Measurements from ENCODE around the gene WDR45B. TPM values are rescaled to one million over a fixed set of nuclear protein-coding genes. Genes with fewer than 3 reads are reported as not detected.
A peak's percentile ranks its signal among the peaks of the same experiment; 100 is the strongest.

The WDR45B gene
- total and polyA plus RNA-seq, 2 experiments from 2014 or later, result 82.6 to 112 TPM

DNA sequence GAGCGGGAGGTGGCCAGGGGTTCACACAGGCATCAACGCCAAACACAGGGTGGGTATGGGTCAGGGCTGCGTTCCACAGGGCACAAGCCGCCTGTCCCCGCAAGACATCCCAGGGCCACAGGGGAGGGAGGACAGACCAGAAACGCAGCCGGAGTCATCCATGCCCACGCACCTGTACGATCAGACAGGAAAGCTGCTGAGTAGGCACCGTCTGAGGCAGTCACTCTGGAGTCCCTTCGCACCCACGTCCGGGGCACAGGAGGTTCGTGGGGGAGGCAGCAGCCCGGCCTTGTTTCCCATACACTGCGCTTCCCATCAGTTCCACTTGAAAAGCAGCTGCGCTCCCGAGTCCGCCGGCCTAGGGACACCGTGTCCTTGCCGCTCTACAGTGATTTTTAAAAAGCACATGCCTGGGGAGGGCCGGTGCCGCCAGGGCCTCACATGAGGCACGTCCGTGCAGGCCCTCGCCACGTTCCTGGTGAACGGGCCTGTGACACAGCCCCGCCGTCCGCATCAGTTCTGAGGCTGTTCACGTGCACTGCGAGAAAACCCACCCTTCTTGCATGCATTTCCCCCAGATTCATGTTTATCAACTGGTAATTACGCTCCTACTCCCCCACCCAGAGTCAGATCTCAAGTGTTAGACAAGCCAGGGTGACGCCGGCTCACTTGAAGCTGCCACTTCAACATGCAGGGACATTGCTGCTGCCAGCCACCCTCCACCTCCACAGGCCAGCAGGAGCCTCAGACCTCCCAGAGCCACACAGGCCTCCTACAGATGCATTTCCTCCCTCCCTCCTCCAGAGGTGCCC is 34.8 kb downstream of the WDR45B start:
- Histone ChIP-seq H2AFZ (no peak overlapping the region), H3K79me2 (no peaks in the 10 kb centered on the region), H3K9me3 (ENCODE audit: low read depth) (no peaks in the 10 kb centered on the region), H3K4me2 (no peak overlapping the region), H3K36me3 (replicated peaks; ENCODE audit: insufficient read depth, low read depth) (no peaks in the 10 kb centered on the region), H3K27me3 (no peaks in the 10 kb centered on the region), H3K9me2 (replicated peaks; ENCODE audit: insufficient read depth) (no peaks in the 10 kb centered on the region), H3K4me1 (ENCODE audit: insufficient read depth) (peaks cover 11% of the 10 kb centered on the region), H3K27ac (no peak overlapping the region), H3K4me3 (no peak overlapping the region), H4K20me1 (ENCODE audit: insufficient read depth, poor library complexity, severe bottlenecking) (no peaks in the 10 kb centered on the region)
- TF ChIP-seq EZH2 (IDR thresholded peaks at IDR 0.05; ENCODE audit: borderline replicate concordance) (no peak), EZH2phosphoT487 (IDR thresholded peaks at IDR 0.05; ENCODE audit: low read depth, severe bottlenecking, unreplicated experiment) (no peak)
- TF ChIP-seq, protein P1, sequence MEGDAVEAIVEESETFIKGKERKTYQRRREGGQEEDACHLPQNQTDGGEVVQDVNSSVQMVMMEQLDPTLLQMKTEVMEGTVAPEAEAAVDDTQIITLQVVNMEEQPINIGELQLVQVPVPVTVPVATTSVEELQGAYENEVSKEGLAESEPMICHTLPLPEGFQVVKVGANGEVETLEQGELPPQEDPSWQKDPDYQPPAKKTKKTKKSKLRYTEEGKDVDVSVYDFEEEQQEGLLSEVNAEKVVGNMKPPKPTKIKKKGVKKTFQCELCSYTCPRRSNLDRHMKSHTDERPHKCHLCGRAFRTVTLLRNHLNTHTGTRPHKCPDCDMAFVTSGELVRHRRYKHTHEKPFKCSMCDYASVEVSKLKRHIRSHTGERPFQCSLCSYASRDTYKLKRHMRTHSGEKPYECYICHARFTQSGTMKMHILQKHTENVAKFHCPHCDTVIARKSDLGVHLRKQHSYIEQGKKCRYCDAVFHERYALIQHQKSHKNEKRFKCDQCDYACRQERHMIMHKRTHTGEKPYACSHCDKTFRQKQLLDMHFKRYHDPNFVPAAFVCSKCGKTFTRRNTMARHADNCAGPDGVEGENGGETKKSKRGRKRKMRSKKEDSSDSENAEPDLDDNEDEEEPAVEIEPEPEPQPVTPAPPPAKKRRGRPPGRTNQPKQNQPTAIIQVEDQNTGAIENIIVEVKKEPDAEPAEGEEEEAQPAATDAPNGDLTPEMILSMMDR (IDR thresholded peaks at IDR 0.05; ENCODE audit: poor library complexity), result no peak
- DNase-seq (ENCODE audit: low spot score), result no peak
- WGBS (ENCODE audit: low lambda C conversion rate, missing lambda C conversion rate), result 91% methylated on average over 36 of the region's 37 CpGs

DNA sequence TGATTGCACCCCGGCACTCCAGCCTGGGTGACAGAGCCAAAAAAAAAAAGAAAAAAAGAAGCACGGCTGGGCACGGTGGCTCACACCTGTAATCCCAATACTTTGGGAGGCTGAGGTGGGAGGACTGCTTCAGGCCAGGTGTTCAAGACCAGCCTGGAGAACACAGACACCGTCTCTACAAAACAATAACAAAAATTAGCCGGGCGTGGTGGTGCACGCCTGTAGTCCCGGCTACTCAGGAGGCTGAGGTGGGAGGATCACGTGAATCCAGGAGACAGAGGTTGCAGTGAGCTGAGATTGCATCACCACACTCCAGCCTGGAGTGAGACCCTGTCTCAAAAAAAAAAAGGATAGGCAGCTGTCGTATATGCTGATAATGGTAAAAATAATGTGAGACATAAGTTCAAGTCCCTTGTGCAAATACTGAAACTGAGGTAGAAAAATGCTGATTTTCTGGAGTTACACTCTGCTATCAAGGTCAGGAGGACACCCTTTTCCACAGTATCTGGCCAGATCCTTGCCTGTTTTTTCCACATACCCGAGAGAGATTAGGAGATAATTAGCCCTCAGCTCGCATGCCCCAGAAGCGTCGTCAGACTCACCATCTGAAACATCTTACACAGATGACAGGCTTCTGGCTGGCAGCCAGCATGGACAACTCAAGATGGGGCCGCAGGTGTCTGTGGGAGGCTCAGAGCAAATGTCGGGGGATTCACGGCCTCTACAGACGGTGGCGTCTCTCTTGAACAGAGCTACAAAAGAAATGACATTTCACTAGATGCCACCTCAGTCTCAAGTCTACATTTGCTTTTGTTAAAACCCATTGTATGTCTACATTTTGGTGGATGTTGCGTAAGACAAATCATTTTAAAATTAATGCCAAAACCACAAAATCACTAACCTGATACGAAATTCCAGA is 36.8 kb downstream of the WDR45B start:
- H3K4me2 ChIP-seq, result peak overlapping the region; percentile 23
- WGBS (ENCODE audit: low lambda C conversion rate, missing lambda C conversion rate), result 68% methylated on average over 20 of the region's 21 CpGs
- peaks cover 11% of the 10 kb centered on the region for H3K4me1 ChIP-seq (ENCODE audit: insufficient read depth)
- no peaks in the 10 kb centered on the region for H3K27me3 ChIP-seq
- no peak overlapping the region for H3K4me3 ChIP-seq
- H2AFZ ChIP-seq, result no peak overlapping the region
- TF ChIP-seq, protein P1 (IDR thresholded peaks at IDR 0.05; ENCODE audit: poor library complexity), result no peak
- DNase-seq (ENCODE audit: low spot score), result peak; percentile 66
- no peaks in the 10 kb centered on the region for H3K9me3 ChIP-seq (ENCODE audit: low read depth)
- no peaks in the 10 kb centered on the region for H3K9me2 ChIP-seq (replicated peaks; ENCODE audit: insufficient read depth)
- peaks cover 2% of the 10 kb centered on the region for H3K79me2 ChIP-seq
- peak overlapping the region; percentile 36 for H3K27ac ChIP-seq
- no peaks in the 10 kb centered on the region for H4K20me1 ChIP-seq (ENCODE audit: insufficient read depth, poor library complexity, severe bottlenecking)
- no peaks in the 10 kb centered on the region for H3K36me3 ChIP-seq (replicated peaks; ENCODE audit: insufficient read depth, low read depth)

DNA sequence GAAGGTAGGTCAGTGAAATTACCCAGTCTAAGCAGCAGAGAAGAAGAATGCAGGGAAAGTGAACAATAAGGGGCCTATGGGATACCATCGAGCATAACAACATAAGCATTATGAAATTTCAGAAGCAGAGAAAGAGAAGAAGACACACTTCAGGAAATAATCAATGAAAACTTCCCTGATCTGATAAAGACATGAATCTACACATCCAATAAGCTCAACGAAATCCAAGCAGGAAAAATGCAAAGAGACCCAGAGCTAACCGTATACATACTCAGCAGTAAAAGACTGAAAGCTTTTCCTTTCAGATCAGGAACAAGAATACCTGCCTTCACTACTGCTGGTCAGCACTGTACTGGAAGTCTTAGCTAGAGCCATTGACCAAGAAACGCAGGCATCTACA is 38.6 kb downstream of the WDR45B start:
- no peaks in the 10 kb centered on the region for H3K36me3 ChIP-seq (replicated peaks; ENCODE audit: insufficient read depth, low read depth)
- no peak for DNase-seq (ENCODE audit: low spot score)
- no peaks in the 10 kb centered on the region for H3K9me2 ChIP-seq (replicated peaks; ENCODE audit: insufficient read depth)
- H3K27me3 ChIP-seq, result no peaks in the 10 kb centered on the region
- TF ChIP-seq EZH2phosphoT487 (IDR thresholded peaks at IDR 0.05; ENCODE audit: low read depth, severe bottlenecking, unreplicated experiment) (no peak), EZH2 (IDR thresholded peaks at IDR 0.05; ENCODE audit: borderline replicate concordance) (no peak)
- TF ChIP-seq, protein P1 (IDR thresholded peaks at IDR 0.05; ENCODE audit: poor library complexity), result no peak
- H3K9me3 ChIP-seq (ENCODE audit: low read depth), result no peaks in the 10 kb centered on the region
- no peak overlapping the region for H3K27ac ChIP-seq
- peaks cover 11% of the 10 kb centered on the region for H3K4me1 ChIP-seq (ENCODE audit: insufficient read depth)
- no peaks in the 10 kb centered on the region for H4K20me1 ChIP-seq (ENCODE audit: insufficient read depth, poor library complexity, severe bottlenecking)
- no peak overlapping the region for H2AFZ ChIP-seq
- no peak overlapping the region for H3K4me2 ChIP-seq
- H3K79me2 ChIP-seq, result peaks cover 3% of the 10 kb centered on the region
- H3K4me3 ChIP-seq, result no peak overlapping the region
- 93% methylated on average over 4 of the region's 4 CpGs for WGBS (ENCODE audit: low lambda C conversion rate, missing lambda C conversion rate)

Data from hepatocyte (in vitro differentiated cells).